Heart left ventricle (tissue), 16 donors: ENCODE measurements around the gene FOXN1. TPM values are rescaled to one million over a fixed set of nuclear protein-coding genes. Genes with fewer than 3 reads are reported as not detected.

Experiments
- ATAC-seq, 4 donors: fragments of 200-7000 bp; cut with Tn5 transposase; one replicate each; pipeline ENCODE4 v1.9.1; 2020 to 2022; ENCODE audit warnings: moderate library complexity in 4 of 4, mild to moderate bottlenecking in 3 of 4, moderate number of reproducible peaks in 1 of 4
- DNase-seq, 5 donors: peaks; one replicate each; pipeline ENCODE4 v3.0.0-alpha.2; 2020
- H3K27ac ChIP-seq, 12 donors: fragments of 200-600 bp; sonication (generic) in 4 of 12; one replicate each; pipeline versions ENCODE4 v1.5.0 to v1.8.0; 2016 to 2022; ENCODE audit warnings: mild to moderate bottlenecking in 2 of 12
- H3K27me3 ChIP-seq, 9 donors: fragments of 200-600 bp; sonication (generic) in 2 of 9; one replicate each; pipeline versions ENCODE4 v1.5.1 to v1.8.0; 2016 to 2022; ENCODE audit warnings: mild to moderate bottlenecking in 3 of 9
- H3K36me3 ChIP-seq, 9 donors: fragments of 200-600 bp; sonication (generic) in 2 of 9; one replicate each; pipeline versions ENCODE4 v1.5.0 to v1.8.0; 2018 to 2022; ENCODE audit warnings: mild to moderate bottlenecking in 2 of 9
- H3K4me1 ChIP-seq, 12 donors: fragments of 200-600 bp; sonication (generic) in 4 of 12; one replicate each; pipeline versions ENCODE4 v1.5.0 to v1.8.0; 2016 to 2022; ENCODE audit warnings: mild to moderate bottlenecking in 3 of 12
- H3K4me3 ChIP-seq, 12 donors: fragments of 200-600 bp; sonication (generic) in 4 of 12; one replicate each; pipeline versions ENCODE4 v1.5.0 to v1.8.0; 2017 to 2022; ENCODE audit warnings: mild to moderate bottlenecking in 9 of 12, moderate library complexity in 4 of 12
- H3K9me3 ChIP-seq, 12 donors: fragments of 200-600 bp; sonication (generic) in 4 of 12; one replicate each; pipeline versions ENCODE4 v1.5.0 to v1.8.0; 2016 to 2022; ENCODE audit warnings: mild to moderate bottlenecking in 1 of 12
- POLR2A ChIP-seq, 2 donors: fragments of 450-650 bp; IDR thresholded peaks; one replicate each; pipeline ENCODE4 v1.6.1; 2017; ENCODE audit warnings: antibody characterized with exemption in 2 of 2, mild to moderate bottlenecking in 2 of 2, moderate library complexity in 2 of 2
- WGBS, 4 donors: extraction: QIAGEN DNeasy Blood & Tissue Kit in 2 of 4; methylation state at CpG; one replicate each; pipeline versions ENCODE4 v1.1.5 to v1.1.7; 2013 to 2018; 5-methylcytosine and 5-hydroxymethylcytosine counted together
- intact Hi-C, 10 donors: fragments of 100-400 bp; cut with DNase I; formaldehyde crosslinking; loops; one replicate each; pipeline versions ENCODE4 v1.11.1 to v1.14.2; 2022
- polyA plus RNA-seq, 2 donors: library from polyadenylated mRNA; stranded (reverse); fragments of 200-250 nt; gene quantifications; one replicate each; pipeline ENCODE4 v1.2.3, GENCODE V29; 2013
- total RNA-seq, 9 donors: library from RNA; depleted of rRNA in 2 of 9; stranded (reverse); fragments of >200 nt in 2 of 9; fragmentation: NEBNext Ultra II Directional in 3 of 9; extraction: Animal tissue kit (Norgen Biotek cat#: 25700) in 3 of 9; gene quantifications; one replicate each; pipeline versions ENCODE4 v1.1.0 to v1.2.4, GENCODE V29; 2016 to 2023
- TF ChIP-seq, protein P1 (sequence below), 12 donors: fragments of 200-600 bp; sonication (generic) in 4 of 12; IDR thresholded peaks; one replicate each; pipeline versions ENCODE4 v1.5.0 to v1.8.0; 2018 to 2022; ENCODE audit warnings: antibody characterized with exemption in 12 of 12, mild to moderate bottlenecking in 5 of 12
- donor health status: ischemic (EF 13 %, LVEDD 7.1; RV severe dilation, severe dysfunction).
- donor health status: healthy with polysubstance abuse.
- donor health status: DM: no; HTN: yes; CAD: no.
- donor health status: DM: no; HTN: no; CAD: no.
- donor health status: ischemic (EF 25% LVEDD 6.9; RV normal size, moderate dysfunction).
- donor health status: ischemic (EF 25% LVEDD 5.7; RV mildly dilated, moderate dysfunction).
- donor health status: healthy.
- donor health status: DM: yes; HTN: yes; CAD: no.
- donor health status: ischemic (EF 35%, LVEDD 5.7; RV mildly dilated, moderate dysfunction).
- donor health status: nonischemic (EF 11% LVEDD 7.7; RV severe dilation, severe dysfunction).
- donor health status: DM: yes; HTN: yes; CAD: no.
- donor health status: PGD.
- donor health status: ischemic (EF 29% LVEDD 5.4; RV normal size, mild dysfunction).
- donor health status: nonischemic (EF 23%, LVEDD 6.1; RV moderate dilation, normal function).

The FOXN1 gene
- total and polyA plus RNA-seq, 11 donors, result not detected

DNA sequence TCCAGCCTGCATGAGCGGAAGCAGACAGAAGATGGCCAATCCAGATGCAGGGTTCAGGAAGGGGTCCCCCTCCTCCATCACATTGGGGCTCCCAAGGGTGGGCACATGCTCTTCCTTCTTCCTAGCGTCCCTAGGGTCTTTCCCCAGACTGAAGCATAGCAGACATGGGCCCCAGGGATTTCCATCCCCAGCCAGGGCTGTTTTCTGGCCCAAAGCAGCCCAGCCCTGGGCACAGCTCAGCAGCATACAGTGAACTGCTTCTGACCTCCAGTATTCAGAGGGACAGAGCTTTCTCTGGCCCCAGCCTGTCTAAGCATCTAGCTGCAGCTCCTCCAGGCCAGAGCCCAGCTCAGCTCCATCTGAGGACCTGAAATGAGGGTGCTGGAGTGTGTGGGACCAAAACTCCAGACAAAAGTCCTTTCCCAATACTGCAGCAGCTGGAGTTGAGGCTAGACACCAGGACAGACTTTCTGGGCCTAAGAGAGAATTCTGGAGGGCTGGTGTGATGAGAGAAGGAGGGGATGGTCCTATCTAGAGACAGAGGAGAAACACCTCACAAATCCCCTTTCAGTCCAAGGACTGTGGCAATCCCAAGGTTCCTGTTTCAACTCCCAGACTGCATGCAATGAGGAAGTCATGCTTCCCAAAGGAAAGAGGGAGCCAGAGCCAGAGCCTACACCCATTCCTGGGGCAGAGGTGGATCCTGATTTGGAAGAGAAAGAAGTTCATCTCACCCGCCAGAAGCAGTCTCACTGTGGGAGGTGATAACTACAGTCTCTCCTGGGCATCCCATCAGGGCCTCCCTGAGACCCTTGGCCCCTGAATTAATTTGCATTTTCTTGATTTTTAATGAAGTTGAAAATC, 4.5 kb upstream of the FOXN1 start:
- WGBS, 4 donors, result 50 to 70% (median 64%) methylated on average over 3 of the region's 3 CpGs
- H3K4me1 ChIP-seq, result peaks cover 0 to 13% (median 0%) of the 10 kb centered on the region in 12 donors

DNA sequence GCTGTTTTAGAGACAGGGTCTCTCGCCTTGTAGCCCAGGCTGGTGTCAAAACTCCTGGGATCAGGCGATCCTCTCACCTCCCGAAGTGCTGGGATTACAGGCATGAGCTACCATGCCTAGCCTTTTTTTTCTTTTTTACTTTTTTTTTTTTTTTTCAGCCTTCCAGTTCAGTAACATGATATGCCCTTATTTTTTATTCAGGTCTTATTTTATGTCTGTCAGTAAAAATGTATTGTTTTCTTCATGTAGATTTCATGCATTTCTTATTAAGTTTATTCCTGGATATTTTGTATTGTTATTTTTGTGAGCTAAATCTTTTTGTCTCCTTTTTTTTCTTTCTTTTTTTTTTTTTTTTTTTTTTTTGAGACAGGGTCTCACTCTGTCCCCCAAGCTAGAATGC, 2.7 kb upstream of the FOXN1 start:
- no peak for TF ChIP-seq POLR2A (IDR thresholded peaks at IDR 0.05)
- TF ChIP-seq, protein P1, sequence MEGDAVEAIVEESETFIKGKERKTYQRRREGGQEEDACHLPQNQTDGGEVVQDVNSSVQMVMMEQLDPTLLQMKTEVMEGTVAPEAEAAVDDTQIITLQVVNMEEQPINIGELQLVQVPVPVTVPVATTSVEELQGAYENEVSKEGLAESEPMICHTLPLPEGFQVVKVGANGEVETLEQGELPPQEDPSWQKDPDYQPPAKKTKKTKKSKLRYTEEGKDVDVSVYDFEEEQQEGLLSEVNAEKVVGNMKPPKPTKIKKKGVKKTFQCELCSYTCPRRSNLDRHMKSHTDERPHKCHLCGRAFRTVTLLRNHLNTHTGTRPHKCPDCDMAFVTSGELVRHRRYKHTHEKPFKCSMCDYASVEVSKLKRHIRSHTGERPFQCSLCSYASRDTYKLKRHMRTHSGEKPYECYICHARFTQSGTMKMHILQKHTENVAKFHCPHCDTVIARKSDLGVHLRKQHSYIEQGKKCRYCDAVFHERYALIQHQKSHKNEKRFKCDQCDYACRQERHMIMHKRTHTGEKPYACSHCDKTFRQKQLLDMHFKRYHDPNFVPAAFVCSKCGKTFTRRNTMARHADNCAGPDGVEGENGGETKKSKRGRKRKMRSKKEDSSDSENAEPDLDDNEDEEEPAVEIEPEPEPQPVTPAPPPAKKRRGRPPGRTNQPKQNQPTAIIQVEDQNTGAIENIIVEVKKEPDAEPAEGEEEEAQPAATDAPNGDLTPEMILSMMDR (IDR thresholded peaks at IDR 0.05), result no peak
- ATAC-seq (no peak), DNase-seq (no peak)
- WGBS, 4 donors, result 67 to 80% (median 76%) methylated on average over 3 of the region's 3 CpGs
- Histone ChIP-seq H3K36me3 (no peaks in the 10 kb centered on the region), H3K4me1 (peaks cover 0 to 13% (median 0%) of the 10 kb centered on the region in 12 donors), H3K9me3 (no peaks in the 10 kb centered on the region), H3K27ac (no peak overlapping the region), H3K4me3 (no peak overlapping the region), H3K27me3 (peaks cover 0 to 20% (median 6%) of the 10 kb centered on the region in 9 donors)
- intact Hi-C loops, result loop anchor here in 1 of 10 donors (5.0 kb wide), 1 partner anchor 34 kb away; no protein-coding TSS in a partner anchor

More for the DNA sequence above, 4.5 kb upstream of the FOXN1 start:
- no peak overlapping the region for H3K27ac ChIP-seq
- no peak overlapping the region for H3K4me3 ChIP-seq
- TF ChIP-seq, protein P1 (IDR thresholded peaks at IDR 0.05), result no peak
- no peak for TF ChIP-seq POLR2A (IDR thresholded peaks at IDR 0.05)
- no peak for DNase-seq
- no peaks in the 10 kb centered on the region for H3K36me3 ChIP-seq
- peaks cover 0 to 7% (median 0%) of the 10 kb centered on the region in 9 donors for H3K27me3 ChIP-seq
- intact Hi-C loops, result loop anchor here in 1 of 10 donors (5.0 kb wide), 1 partner anchor 36 kb away; no protein-coding TSS in a partner anchor
- no peak for ATAC-seq
- H3K9me3 ChIP-seq, result no peaks in the 10 kb centered on the region

DNA sequence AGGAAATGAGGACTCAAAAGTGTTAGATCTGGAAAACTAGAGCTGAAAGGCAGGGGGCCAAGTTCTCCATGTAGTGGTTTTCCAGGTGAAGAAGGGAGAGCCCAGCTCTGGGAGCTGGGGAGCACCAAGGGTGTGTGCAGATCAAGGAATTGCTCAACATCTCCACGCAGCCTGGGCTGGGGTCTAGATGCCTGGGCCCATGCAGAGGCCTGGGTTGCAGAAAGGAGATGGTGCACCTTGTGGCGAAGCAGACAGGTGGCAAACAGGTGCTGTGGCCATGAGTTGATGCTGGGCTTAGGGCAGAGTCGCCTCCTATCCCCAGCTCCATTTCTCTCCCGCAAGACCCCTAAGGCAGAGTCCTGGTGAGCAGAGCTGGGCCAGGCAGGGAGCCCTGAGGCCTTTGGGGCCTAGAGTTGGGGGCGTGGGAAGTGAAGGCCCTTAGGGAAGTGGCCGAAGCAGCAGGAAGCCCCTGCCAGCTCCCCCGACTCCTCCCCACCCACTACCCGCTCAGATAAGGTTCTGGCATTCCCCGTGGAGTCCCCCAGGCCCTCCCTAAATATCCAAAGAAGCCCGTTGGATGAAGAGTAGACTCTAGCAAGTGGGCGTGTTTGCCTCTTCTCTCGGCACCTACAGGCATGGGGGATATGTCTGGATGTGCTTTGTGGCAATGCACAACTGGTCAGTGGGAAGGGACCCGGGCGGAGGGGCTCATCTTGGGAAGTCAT, 777 bp downstream of the FOXN1 start:
- Histone ChIP-seq H3K4me1 (no peaks in the 10 kb centered on the region), H3K27me3 (peaks cover 0 to 40% (median 6%) of the 10 kb centered on the region in 9 donors), H3K27ac (no peak overlapping the region), H3K9me3 (no peaks in the 10 kb centered on the region), H3K4me3 (no peak overlapping the region), H3K36me3 (no peaks in the 10 kb centered on the region)
- TF ChIP-seq POLR2A (IDR thresholded peaks at IDR 0.05), result no peak
- TF ChIP-seq, protein P1 (IDR thresholded peaks at IDR 0.05), result no peak
- 69 to 72% (median 71%) methylated on average over 12 to 14 of the region's 14 CpGs for WGBS, 4 donors
- ATAC-seq, result no peak
- DNase-seq, result peak in 1 of 5 donors; percentile 33
- intact Hi-C loops, result no loop called here
